IPS DF 4.7 (cell line): Measurements from ENCODE around the gene DNM1.
"Not testable (repeated sequence)": the region's sequence is repeated elsewhere in the genome, so short reads cannot be mapped to it uniquely, and the experiment has no call there.

ENCODE experiments used
- DNase-seq: peaks from one replicate; pipeline ENCODE4 v3.0.0-alpha.2; 2013; ENCODE audit warnings: low spot score; ENCODE audit errors: extremely low read depth

The DNM1 gene

GRCh38 chr9:128175726-128176125 is 27.5 kb upstream of the DNM1 start:
- no peak for DNase-seq

GRCh38 chr9:128178806-128179431 is 24.3 kb upstream of the DNM1 start:
- no peak for DNase-seq

- DNase-seq, result no peak
Measured at GRCh38 chr9:128180001-128180400, 23.2 kb upstream of the DNM1 start.

DNA sequence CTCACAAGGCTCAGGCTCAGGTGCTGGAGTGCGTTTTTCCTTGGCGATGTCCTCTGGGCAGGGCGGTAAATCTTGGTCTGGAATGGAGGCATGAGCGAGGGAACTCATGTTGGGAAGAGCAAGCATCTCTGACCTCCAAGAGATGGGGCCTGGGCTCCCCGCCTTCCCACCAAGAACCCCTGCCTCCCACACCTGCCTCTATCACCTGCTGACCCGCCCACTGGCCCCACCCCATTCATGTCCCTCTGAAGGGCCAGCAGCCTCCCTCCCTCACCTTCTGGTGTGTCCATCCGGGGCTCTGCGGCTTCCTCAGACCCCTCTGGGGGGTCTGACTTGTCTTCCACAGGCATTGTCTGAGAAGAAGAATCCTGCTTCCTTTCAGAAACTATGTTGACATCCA is 22.7 kb upstream of the DNM1 start:
- no peak for DNase-seq

- DNase-seq, result not testable (repeated sequence)
Measured at GRCh38 chr9:128181480-128181879, 21.7 kb upstream of the DNM1 start.

- DNase-seq, result no peak
Measured at GRCh38 chr9:128182893-128183588, 20.1 kb upstream of the DNM1 start.

DNA sequence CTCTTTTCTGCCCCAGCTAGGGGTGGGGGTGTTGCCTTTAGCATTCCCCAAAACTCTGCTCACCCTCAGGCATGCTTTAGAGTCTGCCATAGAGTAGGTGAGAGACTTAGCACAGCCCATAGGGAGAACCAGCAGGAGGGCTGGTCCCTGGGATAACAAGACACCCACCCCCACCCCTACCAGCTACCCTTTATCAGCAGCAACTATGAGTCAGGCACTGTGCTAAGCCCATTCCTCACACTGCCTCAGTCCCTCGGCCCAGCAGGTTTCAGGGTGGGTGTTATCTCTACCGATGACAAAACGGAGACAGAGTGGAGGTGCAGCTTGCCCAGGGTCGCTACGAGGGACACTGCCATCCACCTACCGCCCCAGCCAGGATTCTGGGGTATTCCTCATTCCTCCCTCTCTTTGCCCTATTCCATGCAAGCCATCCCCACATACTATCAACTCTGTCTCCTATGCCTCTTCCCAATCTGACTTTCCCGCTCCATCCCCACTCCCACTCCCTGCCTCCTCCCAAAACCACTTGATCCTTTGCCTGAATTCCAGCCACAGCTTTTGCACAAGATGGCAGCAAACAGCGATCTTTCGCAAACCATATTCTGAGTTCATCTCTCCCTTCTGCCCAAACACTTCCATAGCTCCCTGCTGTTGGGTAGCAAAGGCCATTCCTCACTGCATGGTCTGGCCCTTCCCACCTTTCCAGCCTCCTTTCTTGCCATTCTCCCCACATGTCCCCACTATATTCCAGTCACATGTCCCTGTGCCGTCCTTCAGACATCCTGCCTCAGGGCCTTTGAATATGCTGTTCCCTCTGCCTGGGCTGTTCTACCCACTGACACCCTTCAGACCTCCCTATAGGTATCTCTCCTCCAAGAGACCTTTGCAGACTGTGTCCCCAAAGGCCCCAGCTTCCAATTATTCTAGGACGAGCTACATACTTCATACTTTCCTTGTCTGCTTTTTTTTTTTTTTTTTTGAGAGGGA is 16.9 kb upstream of the DNM1 start:
- no peak for DNase-seq

GRCh38 chr9:128187361-128187760 is 15.8 kb upstream of the DNM1 start:
- no peak for DNase-seq

DNA sequence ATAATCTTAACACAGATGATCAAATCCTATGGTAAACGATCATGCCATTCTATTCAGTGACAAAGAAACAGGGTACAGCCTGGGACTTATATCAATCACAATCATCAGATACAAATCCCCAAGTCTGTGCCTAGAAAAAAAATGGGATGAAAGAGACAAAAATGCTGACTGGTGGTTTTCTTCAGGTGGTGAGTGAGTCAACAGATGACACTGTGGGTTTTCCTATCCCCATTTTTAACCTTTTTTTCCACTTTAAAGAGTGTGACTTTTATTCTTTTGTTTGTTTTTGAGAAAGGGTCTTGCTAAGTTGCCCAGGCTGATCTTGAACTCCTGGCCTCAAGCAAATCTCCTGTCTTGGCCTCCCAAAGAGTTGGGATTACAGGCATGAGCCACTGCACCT is 15.0 kb upstream of the DNM1 start:
- DNase-seq, result no peak

GRCh38 chr9:128190013-128190412 is 13.2 kb upstream of the DNM1 start:
- DNase-seq, result no peak

- no peak for DNase-seq
Measured at GRCh38 chr9:128190516-128191405, 12.4 kb upstream of the DNM1 start.

- no peak for DNase-seq
Measured at GRCh38 chr9:128191406-128192046, 11.7 kb upstream of the DNM1 start, which contains the start of gene CIZ1. Gene CIZ1 (minus strand): TSS chr9:128191572. CDS start chr9:128190857, 715 bp downstream.

DNA sequence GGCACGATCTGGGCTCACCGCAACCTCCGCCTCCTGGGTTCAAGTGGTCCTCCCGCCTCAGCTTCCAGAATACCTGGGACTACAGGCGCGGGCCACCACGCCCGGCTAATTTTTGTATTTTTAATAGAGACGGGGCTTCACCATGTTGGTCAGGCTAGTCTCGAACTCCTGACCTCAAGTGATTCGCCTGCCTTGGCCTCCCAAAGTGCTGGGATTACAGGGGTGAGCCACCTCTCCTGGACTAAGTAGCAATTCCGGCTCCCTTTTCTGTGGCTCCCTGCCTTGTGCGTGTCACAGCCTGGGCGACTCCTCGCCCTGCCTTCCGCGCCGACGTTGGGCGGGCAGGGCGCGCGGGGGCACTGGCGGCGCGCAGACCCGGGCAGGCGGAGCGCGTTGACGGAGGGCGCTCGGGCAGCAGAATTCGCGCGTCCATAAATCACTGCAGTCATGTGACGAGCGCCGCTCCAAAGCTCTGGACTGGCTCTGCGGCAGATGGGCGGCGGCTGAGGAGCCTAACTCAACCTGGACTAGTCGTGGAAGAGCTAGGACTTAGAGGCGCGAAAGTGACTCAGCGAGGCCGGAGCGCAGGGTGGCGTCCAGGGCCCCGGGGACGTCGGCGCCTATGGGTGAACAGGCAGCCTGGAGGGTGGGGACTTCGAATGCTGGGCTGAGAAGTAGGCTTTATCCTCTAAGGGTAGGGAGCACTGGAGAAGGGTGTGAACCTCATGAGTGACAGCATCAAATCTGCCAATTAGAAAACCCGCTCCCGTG is 10.4 kb upstream of the DNM1 start:
- no peak for DNase-seq

GRCh38 chr9:128193469-128194096 is 9.6 kb upstream of the DNM1 start:
- no peak for DNase-seq

- DNase-seq, result no peak
Measured at GRCh38 chr9:128201441-128202369, 1.5 kb upstream of the DNM1 start.

DNA sequence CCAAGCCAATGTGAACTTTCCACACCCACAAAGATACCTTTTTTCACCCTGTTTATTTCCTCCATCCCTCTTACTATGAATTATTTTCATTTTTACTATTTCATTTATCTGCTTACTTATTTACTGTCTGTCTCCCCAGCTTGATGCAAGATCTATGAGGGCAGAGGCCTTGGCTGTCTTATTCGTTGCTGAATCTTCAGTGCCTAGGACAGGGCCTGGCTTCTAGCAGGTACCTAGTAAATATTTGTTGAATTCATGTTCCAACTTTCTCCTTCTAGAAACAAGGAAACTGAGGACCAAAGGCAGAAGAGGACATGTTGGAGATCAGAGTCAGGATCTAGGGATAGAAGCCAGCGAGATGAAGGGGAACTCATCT is 543 bp upstream of the DNM1 start:
- DNase-seq, result no peak

DNA sequence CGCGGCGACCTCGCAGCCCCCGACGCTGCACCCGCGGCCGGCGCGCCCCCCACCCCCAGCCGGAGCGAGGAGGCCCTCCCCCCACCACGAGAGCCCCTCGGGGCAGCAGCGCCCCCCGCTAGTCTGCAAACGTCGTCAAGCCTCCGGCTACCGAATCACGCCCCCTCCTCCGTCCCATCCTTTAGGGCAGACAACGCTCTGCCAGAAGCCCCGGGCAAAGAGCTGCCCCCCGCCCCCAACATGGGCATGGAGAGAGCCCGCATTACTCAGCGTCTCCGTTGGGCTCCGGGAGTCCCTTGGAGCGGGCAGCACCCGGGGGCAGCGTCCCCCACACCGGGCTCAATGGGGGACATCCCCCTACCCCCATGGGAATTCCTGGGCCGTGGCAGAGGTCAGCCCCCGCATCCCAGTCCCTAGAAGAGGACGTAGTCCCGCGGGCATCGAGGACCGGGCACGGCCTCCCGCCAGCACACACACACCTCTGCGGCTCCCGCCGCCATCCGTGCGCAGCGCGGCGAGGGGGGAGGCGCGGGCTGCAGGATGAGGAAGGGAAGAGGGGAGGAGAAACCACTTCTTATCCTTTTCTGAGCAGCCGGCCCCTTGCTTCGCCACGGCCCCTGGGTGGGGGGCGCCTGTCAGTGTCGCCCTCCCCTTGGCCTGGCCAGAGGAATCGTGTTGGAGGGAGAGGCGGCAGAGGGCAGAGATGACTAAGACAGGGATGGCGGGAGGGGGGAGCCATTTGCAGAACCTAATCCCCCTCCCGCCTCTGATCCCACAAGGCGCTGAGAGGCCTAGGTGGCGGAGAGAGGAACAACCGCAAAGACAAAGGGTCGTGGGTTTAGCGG is 750 bp downstream of the DNM1 start:
- no peak for DNase-seq
